IMR-90 (cell line): ENCODE data around the gene TESK2. TPM values are rescaled to one million over a fixed set of nuclear protein-coding genes. Genes with fewer than 3 reads are reported as not detected.

ENCODE experiments used
- ATAC-seq: fragments of 200-7000 bp; cut with Tn5 transposase; 2 replicates; pipeline ENCODE4 v1.9.1; 2020; ENCODE audit warnings: low read depth, mild to moderate bottlenecking, moderate library complexity
- BruUV-seq: library from RNA; stranded (reverse); fragments of 400-500 nt; replicated peaks from 2 replicates; lab custom pipeline; 2021; lab: Mats Ljungman, UMichigan
- CTCF ChIA-PET: fragments of 300-600 bp; formaldehyde crosslinking; extraction: SDS; loops from one replicate; lab custom pipeline; 2021; ENCODE audit warnings: antibody characterized with exemption; lab: Yijun Ruan, JAX
- POLR2A ChIA-PET: fragments of 300-600 bp; sonication (Branson Sonifier 250); formaldehyde crosslinking; loops from one replicate; lab custom pipeline; 2022; ENCODE audit warnings: antibody characterized with exemption; ENCODE audit not compliant: unreplicated experiment; lab: Charles Lee
- DNase-seq: peaks from one replicate; pipeline ENCODE4 v3.0.0; 2013
- H2AFZ ChIP-seq: replicated peaks from 2 replicates; pipeline ENCODE3; 2013; ENCODE audit warnings: low read length, mild to moderate bottlenecking; ENCODE audit not compliant: poor library complexity
- H2AK5ac ChIP-seq: 2 replicates; pipeline ENCODE4 v1.6.1; 2013; ENCODE audit warnings: low read depth, low read length, inconsistent platforms
- H2AK9ac ChIP-seq: replicated peaks from 2 replicates; pipeline ENCODE3; 2013; ENCODE audit warnings: mild to moderate bottlenecking, low read depth, low read length, moderate library complexity; ENCODE audit not compliant: poor library complexity
- H2BK120ac ChIP-seq: 2 replicates; pipeline ENCODE4 v1.6.1; 2013; ENCODE audit warnings: low read depth, low read length, inconsistent platforms
- H2BK15ac ChIP-seq: 3 replicates; pipeline ENCODE4 v1.6.1; 2013; ENCODE audit warnings: low read depth, low read length, inconsistent platforms
- H2BK20ac ChIP-seq: 2 replicates; pipeline ENCODE4 v1.6.1; 2013; ENCODE audit warnings: low read depth, mild to moderate bottlenecking, inconsistent platforms, low read length, moderate library complexity
- H2BK5ac ChIP-seq: 2 replicates; pipeline ENCODE4 v1.6.1; 2013; ENCODE audit warnings: mild to moderate bottlenecking, low read depth, low read length, inconsistent platforms; ENCODE audit not compliant: poor library complexity, severe bottlenecking
- H3K14ac ChIP-seq: replicated peaks from 2 replicates; pipeline ENCODE4 v1.6.1; 2013; ENCODE audit warnings: low read depth, low read length, inconsistent platforms
- H3K18ac ChIP-seq: 2 replicates; pipeline ENCODE4 v1.6.1; 2013; ENCODE audit warnings: low read depth, low read length, control low read depth
- H3K23ac ChIP-seq: 2 replicates; pipeline ENCODE4 v1.6.1; 2013; ENCODE audit warnings: low read depth, low read length, inconsistent platforms
- H3K27ac ChIP-seq: 2 replicates; pipeline ENCODE4 v1.5.1; 2013; ENCODE audit warnings: mild to moderate bottlenecking, control low read depth, low read length; ENCODE audit not compliant: insufficient read depth
- H3K27me3 ChIP-seq: 2 replicates; pipeline ENCODE4 v1.6.1; 2013; ENCODE audit warnings: low read length; ENCODE audit not compliant: control insufficient read depth, insufficient read depth
- H3K36me3 ChIP-seq: 2 replicates; pipeline ENCODE4 v1.6.1; 2013; ENCODE audit warnings: low read length, mixed read lengths; ENCODE audit not compliant: control insufficient read depth, insufficient read depth
- H3K4ac ChIP-seq: 2 replicates; pipeline ENCODE4 v1.6.1; 2013; ENCODE audit warnings: low read depth, low read length, inconsistent platforms
- H3K4me1 ChIP-seq: 2 replicates; pipeline ENCODE4 v1.6.1; 2013; ENCODE audit warnings: low read length, mixed read lengths; ENCODE audit not compliant: control insufficient read depth, insufficient read depth
- H3K4me2 ChIP-seq: 2 replicates; pipeline ENCODE4 v1.6.1; 2013; ENCODE audit warnings: low read depth, mild to moderate bottlenecking, control low read depth, low read length, moderate library complexity
- H3K4me3 ChIP-seq: 2 replicates; pipeline ENCODE4 v1.5.1; 2013; ENCODE audit warnings: low read depth, mild to moderate bottlenecking, control low read depth, low read length, moderate library complexity; ENCODE audit not compliant: insufficient read depth
- H3K56ac ChIP-seq: 2 replicates; pipeline ENCODE4 v1.6.1; 2013; ENCODE audit warnings: low read length, inconsistent platforms; ENCODE audit not compliant: insufficient read depth; ENCODE audit errors: extremely low read depth
- H3K79me1 ChIP-seq, 2 experiments: 2 replicates each; pipeline ENCODE4 v1.6.1; 2013; ENCODE audit warnings: low read length in 2 of 2, inconsistent platforms in 1 of 2, low read depth in 1 of 2
- H3K9ac ChIP-seq: 2 replicates; pipeline ENCODE4 v1.6.1; 2013; ENCODE audit warnings: low read depth, low read length, control low read depth
- H3K9me1 ChIP-seq: 2 replicates; pipeline ENCODE4 v1.6.1; 2013; ENCODE audit warnings: low read length, inconsistent platforms; ENCODE audit not compliant: insufficient read depth
- H3K9me3 ChIP-seq: 2 replicates; pipeline ENCODE4 v1.6.1; 2013; ENCODE audit warnings: low read length; ENCODE audit not compliant: control insufficient read depth, insufficient read depth
- H4K20me1 ChIP-seq: 2 replicates; pipeline ENCODE4 v1.6.1; 2013; ENCODE audit warnings: low read length, inconsistent platforms; ENCODE audit not compliant: insufficient read depth
- H4K5ac ChIP-seq: 2 replicates; pipeline ENCODE4 v1.6.1; 2013; ENCODE audit warnings: mild to moderate bottlenecking, low read depth, low read length, control low read depth
- H4K8ac ChIP-seq, 2 experiments: 2 replicates each; pipeline ENCODE4 v1.6.1; 2013; ENCODE audit warnings: low read depth in 2 of 2, low read length in 2 of 2, control low read depth in 1 of 2, inconsistent platforms in 1 of 2
- H4K91ac ChIP-seq: 2 replicates; pipeline ENCODE4 v1.6.1; 2013; ENCODE audit warnings: low read depth, low read length, inconsistent platforms; ENCODE audit not compliant: insufficient read depth
- CHD1 ChIP-seq: IDR thresholded peaks from 2 replicates; pipeline ENCODE4 v1.6.1; 2012; ENCODE audit warnings: low read depth, low read length, improper control_type of control experiment
- CTCF ChIP-seq: conservative IDR thresholded peaks from 2 replicates; pipeline ENCODE4 v1.5.1; 2012; ENCODE audit warnings: mild to moderate bottlenecking, low read depth, low read length, improper control_type of control experiment
- FOS ChIP-seq: fragments of 150-350 bp; IDR thresholded peaks from 2 replicates; pipeline ENCODE4 v1.6.1; 2016; ENCODE audit warnings: low read depth, low read length
- MAZ ChIP-seq: IDR thresholded peaks from 2 replicates; pipeline ENCODE4 v1.6.1; 2012; ENCODE audit warnings: low read depth, mild to moderate bottlenecking, low read length, improper control_type of control experiment, moderate library complexity, borderline replicate concordance
- POLR2A ChIP-seq: IDR thresholded peaks from 2 replicates; pipeline ENCODE4 v1.6.1; 2012; ENCODE audit warnings: mild to moderate bottlenecking, low read depth, low read length
- RAD21 ChIP-seq: IDR thresholded peaks from 2 replicates; pipeline ENCODE4 v1.6.1; 2012; ENCODE audit warnings: low read length, improper control_type of control experiment
- RFX5 ChIP-seq: IDR thresholded peaks from 2 replicates; pipeline ENCODE4 v1.8.0; 2012; ENCODE audit warnings: low read depth, mild to moderate bottlenecking, low read length, moderate library complexity
- SMC3 ChIP-seq: fragments of 150-350 bp; IDR thresholded peaks from 2 replicates; pipeline ENCODE4 v1.6.1; 2016; ENCODE audit warnings: low read depth, mild to moderate bottlenecking, antibody characterized with exemption, low read length, moderate library complexity
- USF2 ChIP-seq: fragments of 150-350 bp; IDR thresholded peaks from 2 replicates; pipeline ENCODE4 v1.6.1; 2017; ENCODE audit warnings: mild to moderate bottlenecking, antibody characterized with exemption, low read length, low read depth
- WGBS, 2 experiments: methylation state at CpG; one replicate each; pipeline versions ENCODE4 v1.1.5 to v1.1.7; 2013; ENCODE audit warnings: missing lambda C conversion rate in 2 of 2; ENCODE audit not compliant: insufficient read length in 1 of 2; ENCODE audit errors: extremely low coverage in 2 of 2; 5-methylcytosine and 5-hydroxymethylcytosine counted together
- dilution Hi-C: fragments of 300-500 bp; cut with HindIII; formaldehyde crosslinking; loops from one replicate; pipeline ENCODE4 v1.14.3; 2018; ENCODE audit warnings: low sequenced_read_pairs; ENCODE audit not compliant: unreplicated experiment
- in situ Hi-C: fragments of 300-500 bp; cut with MboI; formaldehyde crosslinking; loops from 3 replicates; pipeline ENCODE4 v1.14.3; 2019; ENCODE audit warnings: low sequenced_read_pairs, inconsistent platforms, mixed read lengths
- intact Hi-C: fragments of 100-400 bp; cut with micrococcal nuclease; formaldehyde crosslinking; loops from 2 replicates; pipeline ENCODE4 v1.10.0; 2022
- polyA plus RNA-seq, 3 experiments: library from polyadenylated mRNA; depleted of rRNA; stranded (reverse); fragments of >200 nt; gene quantifications; 2 replicates each; pipeline ENCODE4 v1.2.3, GENCODE V29; 2012; ENCODE audit warnings: low replicate concordance in 1 of 3
- total RNA-seq: library from RNA; depleted of rRNA; stranded (reverse); fragments of >200 nt; gene quantifications from 2 replicates; pipeline ENCODE4 v1.2.3, GENCODE V29; 2012
- TF ChIP-seq, protein P1 (sequence below): fragments of 150-350 bp; IDR thresholded peaks from 2 replicates; pipeline ENCODE4 v1.6.1; 2016; ENCODE audit warnings: low read depth, mild to moderate bottlenecking, low read length, moderate library complexity, borderline replicate concordance

Gene TESK2
- total and polyA plus RNA-seq, 2 of the 4 experiments (the other 2 are of a cell fraction): 0.90 to 1.3 TPM

GRCh38 chr1:45510972-45511527, 20.1 kb upstream of the TESK2 start:
- H3K23ac ChIP-seq: no peak overlapping the region
- H3K36me3 ChIP-seq: peaks cover 48% of the 10 kb centered on the region
- H3K9me1 ChIP-seq: peaks cover 19% of the 10 kb centered on the region
- BruUV-seq: no TSS peak
- DNase-seq: no peak
- no peak overlapping the region for H4K91ac ChIP-seq
- ChIA-PET CTCF (no interaction called here), POLR2A (no interaction called here)
- no CpG with 5 or more reads among the region's 4 CpGs for WGBS, 2 experiments
- H3K79me1 ChIP-seq: peaks cover 2 to 48% of the 10 kb centered on the region in 2 experiments
- dilution Hi-C loops (no loop called here), intact Hi-C loops (loop anchor here (5.0 kb wide), 1 partner anchor 176 kb away; the partner anchor contains the start of genes GPBP1L1 and TMEM69), in situ Hi-C loops (no loop called here)
- H3K4me2 ChIP-seq: no peak overlapping the region
- no peak overlapping the region for H2BK20ac ChIP-seq
- no peak overlapping the region for H2BK120ac ChIP-seq
- H3K56ac ChIP-seq: no peak overlapping the region
- no peak overlapping the region for H4K5ac ChIP-seq
- no peak overlapping the region for H4K8ac ChIP-seq
- no peak overlapping the region for H3K4ac ChIP-seq
- H3K9ac ChIP-seq: no peak overlapping the region
- H4K20me1 ChIP-seq: peaks cover 42% of the 10 kb centered on the region
- H2AK5ac ChIP-seq: no peak overlapping the region
- no peak overlapping the region for H2BK5ac ChIP-seq
- no peak overlapping the region for H3K18ac ChIP-seq
- no peak overlapping the region for H2AFZ ChIP-seq
- no peak overlapping the region for H3K27ac ChIP-seq
- no peaks in the 10 kb centered on the region for H3K9me3 ChIP-seq
- H3K14ac ChIP-seq: no peak overlapping the region
- no peak for TF ChIP-seq MAZ
- TF ChIP-seq SMC3: no peak
- no peak for TF ChIP-seq RFX5
- no peak for TF ChIP-seq USF2
- TF ChIP-seq, protein P1, sequence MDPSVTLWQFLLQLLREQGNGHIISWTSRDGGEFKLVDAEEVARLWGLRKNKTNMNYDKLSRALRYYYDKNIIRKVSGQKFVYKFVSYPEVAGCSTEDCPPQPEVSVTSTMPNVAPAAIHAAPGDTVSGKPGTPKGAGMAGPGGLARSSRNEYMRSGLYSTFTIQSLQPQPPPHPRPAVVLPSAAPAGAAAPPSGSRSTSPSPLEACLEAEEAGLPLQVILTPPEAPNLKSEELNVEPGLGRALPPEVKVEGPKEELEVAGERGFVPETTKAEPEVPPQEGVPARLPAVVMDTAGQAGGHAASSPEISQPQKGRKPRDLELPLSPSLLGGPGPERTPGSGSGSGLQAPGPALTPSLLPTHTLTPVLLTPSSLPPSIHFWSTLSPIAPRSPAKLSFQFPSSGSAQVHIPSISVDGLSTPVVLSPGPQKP: no peak
- TF ChIP-seq RAD21: no peak
- TF ChIP-seq FOS: no peak
- no peak for TF ChIP-seq POLR2A
- TF ChIP-seq CTCF: no peak
- no peak for TF ChIP-seq CHD1
- H3K4me3 ChIP-seq: no peak overlapping the region
- H3K27me3 ChIP-seq: no peaks in the 10 kb centered on the region
- H3K4me1 ChIP-seq: peaks cover 11% of the 10 kb centered on the region
- H2BK15ac ChIP-seq: no peak overlapping the region
- ATAC-seq: no peak
- H2AK9ac ChIP-seq: no peak overlapping the region
